Uterus (tissue), 4 donors: Measurements from ENCODE around the gene PSMG3. TPM values are rescaled to one million over a fixed set of nuclear protein-coding genes. Genes with fewer than 3 reads are reported as not detected.

Source experiments
- DNase-seq, 2 donors: peaks; one replicate each; pipeline ENCODE4 v3.0.0-alpha.2; 2019 to 2020
- H3K27ac ChIP-seq, 2 donors: fragments of 200-600 bp; sonication (generic); 1 replicate in 1 of 2; 2 replicates in 1 of 2; pipeline ENCODE4 v1.5.1; 2016 to 2018
- H3K27me3 ChIP-seq, 2 donors: fragments of 200-600 bp; sonication (generic); one replicate each; pipeline ENCODE4 v1.5.1; 2018 to 2019; ENCODE audit warnings: control low read depth in 1 of 2
- H3K36me3 ChIP-seq, 2 donors: fragments of 200-600 bp; sonication (generic); one replicate each; pipeline ENCODE4 v1.5.1; 2019; ENCODE audit warnings: control low read depth in 1 of 2
- H3K4me1 ChIP-seq, 2 donors: fragments of 200-600 bp; sonication (generic); one replicate each; pipeline ENCODE4 v1.5.1; 2018 to 2019; ENCODE audit warnings: control low read depth in 1 of 2
- H3K4me3 ChIP-seq, 2 donors: fragments of 200-600 bp; sonication (generic); 1 replicate in 1 of 2; 2 replicates in 1 of 2; pipeline ENCODE4 v1.5.1; 2018 to 2019; ENCODE audit warnings: mild to moderate bottlenecking in 1 of 2
- H3K9me3 ChIP-seq, 2 donors: fragments of 200-600 bp; sonication (generic); one replicate each; pipeline ENCODE4 v1.5.1; 2019; ENCODE audit warnings: control low read depth in 1 of 2
- POLR2A ChIP-seq, 2 donors: fragments of 450-650 bp; IDR thresholded peaks; one replicate each; pipeline ENCODE4 v1.6.1; 2016; ENCODE audit warnings: antibody characterized with exemption in 2 of 2, mild to moderate bottlenecking in 1 of 2, moderate library complexity in 1 of 2
- intact Hi-C: fragments of 100-400 bp; cut with DNase I; formaldehyde crosslinking; loops from one replicate; pipeline ENCODE4 v1.15.1; 2023; ENCODE audit warnings: low total_unique reads
- total RNA-seq, 4 donors: library from RNA; depleted of rRNA in 3 of 4; stranded (reverse); fragments of >200 nt in 3 of 4; gene quantifications; one replicate each; pipeline versions ENCODE4 v1.1.0 to v1.2.4, GENCODE V29; 2014 to 2023
- TF ChIP-seq, protein P1 (sequence below), 4 experiments: fragments of 200-600 bp in 2 of 4; fragments of 450-650 bp in 2 of 4; sonication (generic) in 2 of 4; IDR thresholded peaks; one replicate each; pipeline ENCODE4 v1.5.1; 2016 to 2019; ENCODE audit warnings: antibody characterized with exemption in 4 of 4, mild to moderate bottlenecking in 2 of 4, moderate library complexity in 1 of 4
- donor health status: DM: yes; HTN: yes; CAD: no.

The PSMG3 gene
- total RNA-seq, 4 donors from 2014 or later, result 16.4 to 143 (median 25.7) TPM

- no peak for DNase-seq
- TF ChIP-seq POLR2A (IDR thresholded peaks at IDR 0.05), result no peak
- TF ChIP-seq, protein P1, sequence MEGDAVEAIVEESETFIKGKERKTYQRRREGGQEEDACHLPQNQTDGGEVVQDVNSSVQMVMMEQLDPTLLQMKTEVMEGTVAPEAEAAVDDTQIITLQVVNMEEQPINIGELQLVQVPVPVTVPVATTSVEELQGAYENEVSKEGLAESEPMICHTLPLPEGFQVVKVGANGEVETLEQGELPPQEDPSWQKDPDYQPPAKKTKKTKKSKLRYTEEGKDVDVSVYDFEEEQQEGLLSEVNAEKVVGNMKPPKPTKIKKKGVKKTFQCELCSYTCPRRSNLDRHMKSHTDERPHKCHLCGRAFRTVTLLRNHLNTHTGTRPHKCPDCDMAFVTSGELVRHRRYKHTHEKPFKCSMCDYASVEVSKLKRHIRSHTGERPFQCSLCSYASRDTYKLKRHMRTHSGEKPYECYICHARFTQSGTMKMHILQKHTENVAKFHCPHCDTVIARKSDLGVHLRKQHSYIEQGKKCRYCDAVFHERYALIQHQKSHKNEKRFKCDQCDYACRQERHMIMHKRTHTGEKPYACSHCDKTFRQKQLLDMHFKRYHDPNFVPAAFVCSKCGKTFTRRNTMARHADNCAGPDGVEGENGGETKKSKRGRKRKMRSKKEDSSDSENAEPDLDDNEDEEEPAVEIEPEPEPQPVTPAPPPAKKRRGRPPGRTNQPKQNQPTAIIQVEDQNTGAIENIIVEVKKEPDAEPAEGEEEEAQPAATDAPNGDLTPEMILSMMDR (IDR thresholded peaks at IDR 0.05), result no peak
- intact Hi-C loops, result no loop called here
- Histone ChIP-seq H3K36me3 (no peaks in the 10 kb centered on the region), H3K9me3 (no peaks in the 10 kb centered on the region), H3K4me1 (no peaks in the 10 kb centered on the region), H3K27me3 (no peaks in the 10 kb centered on the region), H3K27ac (no peak overlapping the region), H3K4me3 (no peak overlapping the region)
Measured at GRCh38 chr7:1548944-1549343, 20.9 kb downstream of the PSMG3 start.

DNA sequence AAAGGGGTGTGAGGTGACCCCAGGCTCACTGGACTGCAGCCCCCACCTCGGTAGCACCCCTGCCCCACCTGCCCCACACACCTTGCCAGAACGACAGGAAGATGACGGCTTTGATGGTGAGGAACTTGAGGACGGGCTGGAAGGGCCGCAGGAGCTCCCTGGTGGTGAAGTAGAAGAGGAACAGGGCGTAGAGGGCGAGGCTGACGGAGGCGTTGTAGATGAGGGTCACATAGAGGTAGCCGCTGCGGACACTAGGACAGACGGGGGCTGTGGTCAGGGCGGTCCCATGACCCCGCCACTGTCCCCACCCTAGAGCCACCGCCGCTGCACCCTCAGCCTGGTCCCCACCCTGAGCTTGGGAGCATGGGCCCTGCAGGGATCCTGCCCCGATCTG, 21.4 kb downstream of the PSMG3 start:
- Histone ChIP-seq H3K27me3 (no peaks in the 10 kb centered on the region), H3K36me3 (no peaks in the 10 kb centered on the region), H3K4me3 (no peak overlapping the region), H3K27ac (no peak overlapping the region), H3K4me1 (no peaks in the 10 kb centered on the region), H3K9me3 (no peaks in the 10 kb centered on the region)
- no peak for DNase-seq
- TF ChIP-seq, protein P1 (IDR thresholded peaks at IDR 0.05), result no peak
- no peak for TF ChIP-seq POLR2A (IDR thresholded peaks at IDR 0.05)
- intact Hi-C loops, result no loop called here

- H3K27me3 ChIP-seq, result no peaks in the 10 kb centered on the region
- no peak overlapping the region for H3K27ac ChIP-seq
- H3K4me3 ChIP-seq, result no peak overlapping the region
- intact Hi-C loops, result no loop called here
- H3K4me1 ChIP-seq, result no peaks in the 10 kb centered on the region
- no peak for DNase-seq
- H3K9me3 ChIP-seq, result no peaks in the 10 kb centered on the region
- H3K36me3 ChIP-seq, result no peaks in the 10 kb centered on the region
- TF ChIP-seq POLR2A (IDR thresholded peaks at IDR 0.05), result no peak
- TF ChIP-seq, protein P1 (IDR thresholded peaks at IDR 0.05), result no peak
Measured at GRCh38 chr7:1547777-1548437, 21.9 kb downstream of the PSMG3 start.

DNA sequence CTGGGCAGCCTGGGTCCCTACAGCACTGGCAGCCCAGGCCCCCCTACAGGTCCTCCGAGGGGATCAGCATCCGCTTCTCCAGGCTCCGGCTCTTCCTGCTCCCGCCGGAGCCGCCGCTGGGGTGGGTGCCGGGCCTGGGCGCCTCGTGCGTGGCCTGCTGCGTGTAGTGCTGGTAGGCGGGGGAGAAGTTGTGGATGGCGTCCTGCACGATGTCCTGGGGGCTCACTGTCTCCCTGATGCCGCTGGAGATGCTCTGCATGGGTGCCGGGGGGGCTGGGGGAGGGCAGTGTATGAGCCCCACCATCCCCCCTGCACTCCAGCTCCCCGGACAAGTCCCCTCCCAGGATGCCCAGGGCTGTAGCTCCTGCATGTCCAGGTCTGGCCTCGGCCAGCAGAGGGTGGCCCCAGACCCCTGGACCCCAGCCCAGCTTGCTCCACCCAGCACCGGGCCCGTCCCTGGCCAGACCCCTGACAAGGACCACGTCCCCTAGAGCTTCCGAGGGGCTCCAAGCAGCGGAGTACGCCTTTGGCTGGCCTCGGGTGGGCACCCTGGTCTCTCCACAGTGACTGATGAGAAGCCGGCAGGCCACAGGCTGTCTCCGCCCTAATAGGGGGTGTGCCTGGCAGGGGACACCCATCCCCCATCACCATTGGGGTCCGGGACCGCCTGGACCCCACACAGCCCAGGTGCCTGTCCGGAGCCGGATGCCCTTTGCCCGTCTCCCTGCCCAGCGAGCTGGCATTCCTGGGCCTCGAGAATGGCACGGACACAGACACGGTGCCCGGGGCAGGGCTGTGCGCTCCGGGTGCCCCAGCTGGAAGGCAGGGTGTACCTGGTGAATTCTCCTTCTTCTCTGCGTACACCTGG, 22.7 kb downstream of the PSMG3 start:
- no peak overlapping the region for H3K4me3 ChIP-seq
- TF ChIP-seq, protein P1 (IDR thresholded peaks at IDR 0.05), result no peak
- no peak for TF ChIP-seq POLR2A (IDR thresholded peaks at IDR 0.05)
- no peak for DNase-seq
- no peaks in the 10 kb centered on the region for H3K27me3 ChIP-seq
- H3K27ac ChIP-seq, result no peak overlapping the region
- no peaks in the 10 kb centered on the region for H3K4me1 ChIP-seq
- H3K9me3 ChIP-seq, result no peaks in the 10 kb centered on the region
- no peaks in the 10 kb centered on the region for H3K36me3 ChIP-seq
- intact Hi-C loops, result no loop called here

DNA sequence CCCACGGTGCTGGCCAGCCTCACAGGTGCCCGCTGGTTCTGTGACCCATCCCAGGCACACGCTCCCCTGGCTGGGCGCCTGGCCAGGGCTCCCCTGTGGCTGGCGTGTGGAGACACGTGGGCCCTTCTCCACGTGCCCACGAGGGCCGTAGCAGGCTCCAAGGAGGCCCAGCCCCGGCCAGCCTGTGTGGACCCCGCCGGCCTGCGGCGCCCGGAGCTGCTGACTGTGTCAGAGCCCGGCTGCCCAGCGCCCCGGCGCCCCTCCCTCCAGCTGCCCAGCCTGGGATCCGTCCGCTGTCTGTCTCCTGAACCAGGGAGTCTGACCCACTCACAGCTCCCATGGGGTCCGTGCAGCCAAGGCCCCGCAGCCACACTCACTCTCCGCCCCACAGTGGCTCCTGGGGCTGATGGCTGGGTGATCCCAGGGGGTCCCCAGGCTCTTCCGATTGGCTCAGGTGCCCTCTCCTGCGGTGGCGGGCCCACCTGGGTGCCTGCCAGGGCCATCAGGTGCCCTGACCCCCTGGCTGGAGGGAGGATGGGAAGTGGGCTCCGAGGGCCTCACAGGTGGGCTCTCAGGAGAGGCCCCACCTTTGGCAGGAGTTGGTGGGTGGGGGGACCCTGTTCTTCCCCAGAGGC, 23.4 kb downstream of the PSMG3 start:
- H3K27me3 ChIP-seq, result no peaks in the 10 kb centered on the region
- intact Hi-C loops, result no loop called here
- H3K27ac ChIP-seq, result no peak overlapping the region
- no peaks in the 10 kb centered on the region for H3K4me1 ChIP-seq
- TF ChIP-seq, protein P1 (IDR thresholded peaks at IDR 0.05), result no peak
- TF ChIP-seq POLR2A (IDR thresholded peaks at IDR 0.05), result no peak
- no peaks in the 10 kb centered on the region for H3K9me3 ChIP-seq
- DNase-seq, result no peak
- H3K4me3 ChIP-seq, result no peak overlapping the region
- no peaks in the 10 kb centered on the region for H3K36me3 ChIP-seq
